ENCODE measurements around the gene ATP9A. TPM values are rescaled to one million over a fixed set of nuclear protein-coding genes. Genes with fewer than 3 reads are reported as not detected.
A peak's percentile ranks its signal among the peaks of the same experiment; 100 is the strongest.
"Not testable (repeated sequence)": the region's sequence is repeated elsewhere in the genome, so short reads cannot be mapped to it uniquely, and the experiment has no call there.

ATP9A gene
- total RNA-seq, 4 donors from 2014 or later, result 15.1 to 50.8 (median 30.0) TPM

DNA sequence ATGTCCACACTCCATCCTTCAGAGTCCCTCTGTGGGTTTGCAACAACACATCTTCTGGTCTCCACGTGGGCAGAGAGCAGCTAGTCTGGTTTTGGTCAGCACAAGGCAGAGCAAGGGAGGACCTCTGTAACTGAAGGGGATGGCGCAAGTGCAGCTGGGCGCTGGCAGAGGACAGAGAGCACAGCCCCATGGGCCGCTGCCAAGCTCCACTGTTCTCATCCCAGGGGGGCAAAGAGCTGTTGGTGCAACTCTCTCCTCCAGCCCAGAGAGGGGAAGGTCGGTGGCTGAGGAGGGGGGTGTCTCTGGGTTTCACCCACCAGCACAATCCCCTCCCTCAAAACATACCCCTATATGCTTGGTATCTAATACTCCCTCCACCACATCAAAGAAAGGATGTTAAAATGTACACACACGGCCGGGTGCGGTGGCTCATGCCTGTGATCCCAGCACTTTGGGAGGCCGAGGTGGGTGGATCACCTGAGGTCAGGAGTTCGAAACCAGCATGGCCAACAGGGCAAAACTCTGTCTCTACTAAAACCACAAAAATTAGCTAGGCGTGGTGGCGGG lies 9.1 kb downstream of the ATP9A start:
- H3K27ac ChIP-seq, result no peak overlapping the region
- no peaks in the 10 kb centered on the region for H3K4me1 ChIP-seq
- H3K9me3 ChIP-seq, result no peaks in the 10 kb centered on the region
- H3K27me3 ChIP-seq, result no peaks in the 10 kb centered on the region
- no peak overlapping the region for H3K4me3 ChIP-seq
- no peak for DNase-seq
- intact Hi-C loops (cut with DNase I; ENCODE audit: low total_unique reads), result no loop called here
- no peak for TF ChIP-seq CTCF (IDR thresholded peaks at IDR 0.05)
- TF ChIP-seq POLR2A (IDR thresholded peaks at IDR 0.05), result no peak
- H3K36me3 ChIP-seq, result no peaks in the 10 kb centered on the region

DNA sequence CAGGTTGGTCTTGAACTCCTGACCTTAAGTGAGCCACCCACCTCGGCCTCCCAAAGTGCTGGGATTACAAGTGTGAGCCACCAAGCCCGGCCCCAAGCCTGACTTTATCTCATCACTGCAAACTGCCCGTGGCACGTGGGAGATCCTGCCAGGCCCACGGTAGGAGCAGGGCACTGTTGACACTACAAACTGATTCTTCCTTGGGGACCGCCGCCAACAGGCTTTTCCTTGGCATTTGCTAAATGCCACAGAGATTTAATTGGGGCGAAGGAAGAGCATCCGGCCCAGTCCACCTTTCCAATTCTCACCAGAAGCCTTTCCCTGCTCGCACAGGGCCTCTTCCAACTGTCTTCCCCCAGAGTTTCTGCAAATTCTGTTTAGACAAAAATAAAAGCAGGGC lies 11.0 kb downstream of the ATP9A start:
- Histone ChIP-seq H3K9me3 (no peaks in the 10 kb centered on the region), H3K4me1 (peaks cover 3 to 8% of the 10 kb centered on the region in 2 donors), H3K36me3 (no peaks in the 10 kb centered on the region), H3K27me3 (no peaks in the 10 kb centered on the region), H3K4me3 (no peak overlapping the region), H3K27ac (no peak overlapping the region)
- TF ChIP-seq CTCF (IDR thresholded peaks at IDR 0.05) (no peak), POLR2A (IDR thresholded peaks at IDR 0.05) (no peak)
- intact Hi-C loops (cut with DNase I; ENCODE audit: low total_unique reads), result no loop called here
- no peak for DNase-seq

- intact Hi-C loops (cut with DNase I; ENCODE audit: low total_unique reads), result no loop called here
- no peak overlapping the region for H3K27ac ChIP-seq
These were observed 11.5 kb downstream of the ATP9A start for GRCh38 chr20:51756653-51757052.

DNA sequence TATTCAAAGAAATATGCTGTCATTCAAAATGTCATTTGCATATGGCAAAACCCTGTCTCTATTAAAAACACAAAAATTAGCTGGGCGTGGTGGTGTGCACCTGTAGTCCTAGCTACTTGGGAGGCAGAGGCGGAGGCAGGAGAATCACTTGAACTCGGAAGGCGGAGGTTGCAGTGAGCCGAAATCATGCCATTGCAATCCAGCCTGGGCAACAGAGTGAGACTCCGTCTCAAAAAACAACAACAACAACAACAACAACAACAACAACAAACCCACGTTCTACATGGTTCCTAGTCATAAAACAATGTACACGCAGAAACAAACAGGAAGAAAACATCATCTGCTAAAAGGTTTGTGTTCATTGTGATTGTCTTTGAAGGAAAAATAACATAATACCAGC lies 15.0 kb downstream of the ATP9A start:
- intact Hi-C loops (cut with DNase I; ENCODE audit: low total_unique reads); H3K27me3 ChIP-seq; H3K36me3 ChIP-seq; DNase-seq; H3K9me3 ChIP-seq; H3K4me3 ChIP-seq: not testable (repeated sequence)
- H3K4me1 ChIP-seq, result peaks cover 3 to 20% of the 10 kb centered on the region in 2 donors
- H3K27ac ChIP-seq, result peak overlapping the region; percentile 82 to 83

More at GRCh38 chr20:51756653-51757052, 11.5 kb downstream of the ATP9A start:
- TF ChIP-seq POLR2A (IDR thresholded peaks at IDR 0.05), result no peak
- no peak for TF ChIP-seq CTCF (IDR thresholded peaks at IDR 0.05)
- Histone ChIP-seq H3K27me3 (no peaks in the 10 kb centered on the region), H3K4me3 (no peak overlapping the region), H3K9me3 (no peaks in the 10 kb centered on the region), H3K36me3 (no peaks in the 10 kb centered on the region), H3K4me1 (peaks cover 3 to 12% of the 10 kb centered on the region in 2 donors)
- DNase-seq, result no peak

GRCh38 chr20:51752343-51752951 lies 15.7 kb downstream of the ATP9A start:
- no peaks in the 10 kb centered on the region for H3K36me3 ChIP-seq
- intact Hi-C loops (cut with DNase I; ENCODE audit: low total_unique reads), result no loop called here
- H3K27ac ChIP-seq, result peak overlapping the region; percentile 82 to 83
- H3K9me3 ChIP-seq, result no peaks in the 10 kb centered on the region
- no peak for TF ChIP-seq POLR2A (IDR thresholded peaks at IDR 0.05)
- no peak for TF ChIP-seq CTCF (IDR thresholded peaks at IDR 0.05)
- H3K4me3 ChIP-seq, result no peak overlapping the region
- DNase-seq, result no peak
- no peaks in the 10 kb centered on the region for H3K27me3 ChIP-seq
- H3K4me1 ChIP-seq, result peaks cover 3 to 20% of the 10 kb centered on the region in 2 donors
